ENCODE data around the gene CD300H.

CD300H gene

GRCh38 chr17:74601944-74602572, 34.7 kb upstream of the CD300H start:
- H3K36me3 ChIP-seq (ENCODE audit: control insufficient read depth, insufficient read depth, low read length): no peaks in the 10 kb centered on the region
- H3K9me3 ChIP-seq (ENCODE audit: control insufficient read depth, low read length): no peaks in the 10 kb centered on the region
- no peak overlapping the region for H3K4me3 ChIP-seq (ENCODE audit: low read length)
- H3K9ac ChIP-seq (ENCODE audit: low read length): no peak overlapping the region
- H3K27me3 ChIP-seq (ENCODE audit: control insufficient read depth, insufficient read depth, low read length): peaks cover 12% of the 10 kb centered on the region
- H3K4me1 ChIP-seq (ENCODE audit: control insufficient read depth, insufficient read depth, low read length): peaks cover 4% of the 10 kb centered on the region

DNA sequence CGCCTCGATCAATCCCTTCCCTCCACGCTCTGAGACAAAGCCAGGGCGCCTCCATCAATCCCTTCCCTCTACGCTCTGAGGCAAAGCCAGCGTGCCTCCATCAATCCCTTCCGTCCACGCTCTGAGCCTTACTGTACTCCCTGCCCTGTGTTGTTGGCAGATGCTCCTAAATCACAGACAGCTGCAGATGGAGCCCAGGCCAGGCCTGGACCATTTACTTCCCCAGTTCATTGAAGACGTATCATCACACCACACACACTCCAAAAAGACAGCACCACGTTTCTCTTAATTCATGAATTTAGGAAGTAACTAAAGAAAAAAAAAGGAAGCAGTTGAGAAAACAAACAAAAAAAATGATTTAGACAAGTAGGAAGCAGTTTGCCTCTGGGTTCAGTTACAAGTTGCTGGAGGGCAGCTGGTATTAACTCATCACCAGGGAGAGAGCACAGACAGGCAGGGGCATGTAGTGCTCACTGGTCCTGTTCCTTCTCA, 32.2 kb upstream of the CD300H start:
- no peaks in the 10 kb centered on the region for H3K9me3 ChIP-seq (ENCODE audit: control insufficient read depth, low read length)
- no peaks in the 10 kb centered on the region for H3K36me3 ChIP-seq (ENCODE audit: control insufficient read depth, insufficient read depth, low read length)
- no peak overlapping the region for H3K4me3 ChIP-seq (ENCODE audit: low read length)
- H3K9ac ChIP-seq (ENCODE audit: low read length): no peak overlapping the region
- no peaks in the 10 kb centered on the region for H3K4me1 ChIP-seq (ENCODE audit: control insufficient read depth, insufficient read depth, low read length)
- H3K27me3 ChIP-seq (ENCODE audit: control insufficient read depth, insufficient read depth, low read length): peaks cover 12% of the 10 kb centered on the region

GRCh38 chr17:74599023-74599399, 31.7 kb upstream of the CD300H start:
- Histone ChIP-seq H3K36me3 (ENCODE audit: control insufficient read depth, insufficient read depth, low read length) (no peaks in the 10 kb centered on the region), H3K9me3 (ENCODE audit: control insufficient read depth, low read length) (no peaks in the 10 kb centered on the region), H3K27me3 (ENCODE audit: control insufficient read depth, insufficient read depth, low read length) (peaks cover 12% of the 10 kb centered on the region), H3K4me1 (ENCODE audit: control insufficient read depth, insufficient read depth, low read length) (no peaks in the 10 kb centered on the region), H3K4me3 (ENCODE audit: low read length) (no peak overlapping the region), H3K9ac (ENCODE audit: low read length) (no peak overlapping the region)

DNA sequence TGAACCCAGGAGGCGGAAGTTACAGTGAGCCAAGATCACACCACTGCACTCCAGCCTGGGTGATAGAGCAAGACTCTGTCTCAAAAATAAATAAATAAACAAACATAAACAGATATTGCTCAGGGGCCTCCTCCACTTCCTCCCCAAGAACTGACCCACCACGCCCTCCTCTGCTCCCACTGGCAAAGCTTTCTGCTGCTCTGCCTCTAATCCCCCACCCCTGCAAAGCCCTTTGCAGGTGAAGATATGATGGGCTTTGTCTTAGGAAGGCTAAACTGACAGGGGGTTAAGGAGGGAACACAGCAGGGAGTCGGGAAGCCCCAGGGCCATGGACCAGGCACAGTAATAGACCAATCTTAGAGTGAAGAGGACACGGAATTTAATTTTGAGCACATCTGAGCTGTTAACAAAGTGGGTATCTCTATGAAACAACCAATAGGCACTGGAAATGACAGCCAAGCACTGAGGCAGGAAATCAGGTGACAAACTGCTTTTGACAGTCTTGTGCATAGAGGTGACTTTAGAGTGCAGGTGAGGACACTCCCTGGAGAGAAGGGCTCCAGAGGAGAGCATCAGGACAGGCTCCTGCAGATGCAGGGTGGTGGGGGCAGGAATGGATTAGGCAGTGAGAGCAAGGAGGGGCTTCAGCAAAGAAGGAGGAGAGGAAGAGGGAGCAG, 31.2 kb upstream of the CD300H start:
- no peaks in the 10 kb centered on the region for H3K9me3 ChIP-seq (ENCODE audit: control insufficient read depth, low read length)
- H3K27me3 ChIP-seq (ENCODE audit: control insufficient read depth, insufficient read depth, low read length): peaks cover 12% of the 10 kb centered on the region
- H3K4me1 ChIP-seq (ENCODE audit: control insufficient read depth, insufficient read depth, low read length): no peaks in the 10 kb centered on the region
- no peak overlapping the region for H3K4me3 ChIP-seq (ENCODE audit: low read length)
- no peaks in the 10 kb centered on the region for H3K36me3 ChIP-seq (ENCODE audit: control insufficient read depth, insufficient read depth, low read length)
- H3K9ac ChIP-seq (ENCODE audit: low read length): no peak overlapping the region

DNA sequence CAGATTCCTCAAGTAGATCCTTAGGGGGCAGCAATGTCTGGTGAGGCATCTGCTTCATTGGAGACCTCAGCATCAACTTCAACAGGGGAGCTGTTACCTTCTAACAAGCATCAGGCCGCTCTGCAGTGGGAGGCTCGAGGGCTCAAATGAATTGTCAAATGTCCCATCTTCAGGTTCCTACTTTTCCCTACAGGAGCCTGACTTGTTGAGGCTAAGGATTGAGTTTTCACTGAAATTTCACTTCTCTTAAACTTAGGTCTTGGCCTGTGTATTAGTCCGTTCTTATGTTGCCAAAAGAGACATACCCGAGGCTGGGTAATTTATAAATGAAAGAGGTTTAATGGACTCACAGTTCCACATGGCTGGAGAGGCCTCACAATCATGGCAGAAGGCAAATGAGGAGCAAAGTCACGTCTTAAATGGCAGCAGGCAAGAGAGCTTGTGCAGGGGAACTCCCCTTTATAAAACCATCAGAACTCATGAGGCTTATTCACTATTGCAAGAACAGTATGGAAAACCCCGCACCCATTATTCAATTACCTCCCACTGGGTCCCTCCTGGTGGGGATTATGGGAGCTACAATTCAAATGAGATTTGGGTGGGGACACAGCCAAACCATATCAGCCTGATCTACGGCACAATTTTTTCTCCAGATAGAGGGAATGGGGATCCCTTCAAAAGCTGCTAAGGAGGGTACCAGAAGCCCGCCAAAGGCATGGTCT, 29.9 kb upstream of the CD300H start:
- H3K4me3 ChIP-seq (ENCODE audit: low read length): no peak overlapping the region
- no peaks in the 10 kb centered on the region for H3K9me3 ChIP-seq (ENCODE audit: control insufficient read depth, low read length)
- H3K9ac ChIP-seq (ENCODE audit: low read length): no peak overlapping the region
- no peaks in the 10 kb centered on the region for H3K4me1 ChIP-seq (ENCODE audit: control insufficient read depth, insufficient read depth, low read length)
- H3K36me3 ChIP-seq (ENCODE audit: control insufficient read depth, insufficient read depth, low read length): no peaks in the 10 kb centered on the region
- H3K27me3 ChIP-seq (ENCODE audit: control insufficient read depth, insufficient read depth, low read length): peaks cover 12% of the 10 kb centered on the region

DNA sequence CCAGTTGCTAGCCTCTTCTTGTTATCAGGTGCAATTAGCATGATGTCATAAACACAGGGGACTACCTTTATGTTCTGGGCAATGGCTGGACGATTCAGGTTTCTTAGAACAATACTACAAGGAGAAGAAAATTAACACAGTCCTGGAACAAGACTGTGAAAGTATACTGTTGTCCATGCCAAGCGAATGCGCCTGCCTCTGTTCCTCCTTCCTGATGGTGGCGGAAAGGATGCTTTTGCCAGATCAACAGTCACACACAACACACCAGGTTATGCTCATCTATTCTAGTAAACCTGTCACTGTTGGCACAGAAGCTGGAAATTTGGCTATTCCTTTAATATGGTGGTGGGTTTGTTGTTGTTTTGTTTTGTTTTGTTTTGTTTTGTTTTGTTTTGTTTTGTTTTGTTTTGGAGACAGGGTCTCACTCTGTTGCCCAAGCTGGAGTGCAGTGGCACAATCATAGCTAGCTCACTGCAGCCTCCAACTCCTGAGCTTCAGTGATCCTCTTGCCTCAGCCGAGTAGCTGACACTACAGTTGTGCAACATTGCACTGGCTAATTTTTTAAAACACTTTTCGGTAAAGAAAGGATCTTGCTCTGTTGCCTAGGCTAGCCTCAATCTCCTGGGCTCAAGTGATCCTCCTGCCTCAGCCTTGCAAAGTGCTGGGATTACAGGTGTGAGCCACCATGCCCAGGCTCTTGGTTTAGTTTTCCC, 27.9 kb upstream of the CD300H start:
- Histone ChIP-seq H3K4me1 (ENCODE audit: control insufficient read depth, insufficient read depth, low read length) (no peaks in the 10 kb centered on the region), H3K4me3 (ENCODE audit: low read length) (no peak overlapping the region), H3K27me3 (ENCODE audit: control insufficient read depth, insufficient read depth, low read length) (peaks cover 4% of the 10 kb centered on the region), H3K9me3 (ENCODE audit: control insufficient read depth, low read length) (no peaks in the 10 kb centered on the region), H3K36me3 (ENCODE audit: control insufficient read depth, insufficient read depth, low read length) (no peaks in the 10 kb centered on the region), H3K9ac (ENCODE audit: low read length) (no peak overlapping the region)

DNA sequence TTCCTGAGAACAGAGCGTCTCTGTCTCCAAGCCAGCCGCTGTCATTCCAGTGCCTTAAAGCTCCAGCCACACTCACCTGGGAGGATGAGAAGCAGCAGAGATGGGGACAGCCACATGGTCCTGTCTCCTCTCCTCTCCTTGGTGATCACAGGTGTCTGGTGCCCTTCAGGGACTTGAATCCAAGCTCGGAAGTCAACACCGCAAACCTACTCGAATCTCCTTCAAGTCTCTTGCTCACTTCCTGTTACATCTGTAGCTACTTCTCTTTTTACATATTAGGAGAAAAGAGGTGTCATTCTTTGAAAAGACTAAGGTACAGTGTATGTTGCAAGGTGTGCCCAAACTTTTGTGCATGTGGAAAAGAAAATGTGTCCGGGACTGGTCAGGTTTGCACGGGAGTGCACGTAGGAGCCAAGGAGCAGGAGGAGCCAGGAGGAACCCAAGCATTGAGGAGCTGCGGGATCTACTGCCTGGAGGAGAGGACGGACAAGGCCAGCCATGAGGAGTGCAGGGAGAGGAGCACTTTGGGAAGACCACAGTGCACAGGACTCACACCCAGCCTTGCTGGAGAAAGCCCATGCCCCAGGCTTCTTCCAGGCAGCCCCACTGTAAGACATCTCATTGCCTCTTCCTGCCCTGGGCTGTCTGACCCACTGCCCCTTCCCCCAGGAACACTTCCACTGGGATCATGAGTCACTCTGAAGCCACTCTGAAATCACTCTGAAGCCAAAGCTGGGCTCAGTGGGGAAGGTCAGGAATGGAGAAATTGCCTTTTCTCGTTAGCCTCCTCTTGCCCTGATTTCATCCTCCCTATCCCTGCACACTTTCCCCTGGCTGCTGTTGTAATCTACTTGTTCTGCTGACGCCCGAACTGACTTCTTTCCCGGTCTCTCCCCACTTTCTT, 25.0 kb upstream of the CD300H start, which contains the start of gene CD300LD:
Gene CD300LD (minus strand): TSS at position 197 of the 904 bp plus-strand sequence. CDS start 81 bp downstream, at position 116.
- Histone ChIP-seq H3K4me3 (ENCODE audit: low read length) (no peak within 1 kb of the TSS), H3K9ac (ENCODE audit: low read length) (no peak within 1 kb of the TSS), H3K36me3 (ENCODE audit: control insufficient read depth, insufficient read depth, low read length) (no peaks in the 10 kb centered on the region), H3K27me3 (ENCODE audit: control insufficient read depth, insufficient read depth, low read length) (no peaks in the 10 kb centered on the region), H3K4me1 (ENCODE audit: control insufficient read depth, insufficient read depth, low read length) (no peaks in the 10 kb centered on the region), H3K9me3 (ENCODE audit: control insufficient read depth, low read length) (no peaks in the 10 kb centered on the region)

GRCh38 chr17:74591503-74591902, 24.2 kb upstream of the CD300H start:
- H3K4me1 ChIP-seq (ENCODE audit: control insufficient read depth, insufficient read depth, low read length): no peaks in the 10 kb centered on the region
- H3K4me3 ChIP-seq (ENCODE audit: low read length): no peak overlapping the region
- no peaks in the 10 kb centered on the region for H3K27me3 ChIP-seq (ENCODE audit: control insufficient read depth, insufficient read depth, low read length)
- H3K9ac ChIP-seq (ENCODE audit: low read length): no peak overlapping the region
- no peaks in the 10 kb centered on the region for H3K36me3 ChIP-seq (ENCODE audit: control insufficient read depth, insufficient read depth, low read length)
- H3K9me3 ChIP-seq (ENCODE audit: control insufficient read depth, low read length): no peaks in the 10 kb centered on the region

GRCh38 chr17:74585711-74586110, 18.4 kb upstream of the CD300H start:
- Histone ChIP-seq H3K27me3 (ENCODE audit: control insufficient read depth, insufficient read depth, low read length) (no peaks in the 10 kb centered on the region), H3K4me1 (ENCODE audit: control insufficient read depth, insufficient read depth, low read length) (no peaks in the 10 kb centered on the region), H3K9me3 (ENCODE audit: control insufficient read depth, low read length) (no peaks in the 10 kb centered on the region), H3K9ac (ENCODE audit: low read length) (no peak overlapping the region), H3K36me3 (ENCODE audit: control insufficient read depth, insufficient read depth, low read length) (no peaks in the 10 kb centered on the region), H3K4me3 (ENCODE audit: low read length) (no peak overlapping the region)

DNA sequence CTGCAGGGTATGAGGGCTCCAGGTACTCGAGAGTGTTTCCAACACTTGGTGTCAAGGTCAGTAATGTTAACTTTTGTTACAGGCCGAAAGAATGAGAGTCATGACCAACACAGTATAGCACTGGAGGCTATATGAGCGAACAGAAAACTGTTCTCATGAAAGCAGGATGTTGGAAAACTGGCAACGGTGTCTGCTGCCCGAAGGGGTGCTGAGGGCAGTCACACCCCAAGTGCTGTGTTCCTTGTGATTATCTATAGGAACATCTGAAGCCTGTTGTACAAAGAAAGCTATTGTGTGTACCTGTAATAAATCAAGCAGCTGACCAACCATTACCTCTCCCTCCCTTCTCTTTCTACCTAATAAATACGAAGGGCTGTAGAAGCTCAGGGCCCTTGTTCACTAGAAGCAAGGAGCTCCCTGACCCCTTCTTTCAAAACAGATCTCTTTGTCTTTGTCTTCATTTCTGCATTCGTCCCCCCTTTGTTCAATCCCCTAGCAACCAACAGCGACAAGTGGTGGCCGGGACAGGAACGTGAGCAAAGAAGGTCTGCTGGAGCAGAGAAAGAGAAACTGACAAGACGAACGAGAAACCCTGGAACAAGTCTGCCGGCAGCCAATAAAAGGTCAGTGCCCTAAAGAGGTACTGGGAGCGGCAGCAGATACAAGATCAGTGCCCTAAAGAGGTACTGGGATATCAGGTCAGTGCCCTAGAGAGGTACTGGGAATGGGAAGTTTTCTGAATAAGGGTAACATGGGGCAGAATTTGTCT, 17.2 kb upstream of the CD300H start:
- H3K9ac ChIP-seq (ENCODE audit: low read length): no peak overlapping the region
- no peaks in the 10 kb centered on the region for H3K4me1 ChIP-seq (ENCODE audit: control insufficient read depth, insufficient read depth, low read length)
- no peaks in the 10 kb centered on the region for H3K9me3 ChIP-seq (ENCODE audit: control insufficient read depth, low read length)
- H3K27me3 ChIP-seq (ENCODE audit: control insufficient read depth, insufficient read depth, low read length): no peaks in the 10 kb centered on the region
- no peaks in the 10 kb centered on the region for H3K36me3 ChIP-seq (ENCODE audit: control insufficient read depth, insufficient read depth, low read length)
- no peak overlapping the region for H3K4me3 ChIP-seq (ENCODE audit: low read length)

GRCh38 chr17:74582633-74583032, 15.3 kb upstream of the CD300H start:
- Histone ChIP-seq H3K9ac (ENCODE audit: low read length) (no peak overlapping the region), H3K27me3 (ENCODE audit: control insufficient read depth, insufficient read depth, low read length) (no peaks in the 10 kb centered on the region), H3K36me3 (ENCODE audit: control insufficient read depth, insufficient read depth, low read length) (no peaks in the 10 kb centered on the region), H3K4me3 (ENCODE audit: low read length) (no peak overlapping the region), H3K4me1 (ENCODE audit: control insufficient read depth, insufficient read depth, low read length) (no peaks in the 10 kb centered on the region), H3K9me3 (ENCODE audit: control insufficient read depth, low read length) (no peaks in the 10 kb centered on the region)

All from mucosa of stomach (tissue), 1 donor.